Left lung (tissue), 10 donors: ENCODE measurements around the gene C1QTNF6. TPM values are rescaled to one million over a fixed set of nuclear protein-coding genes. Genes with fewer than 3 reads are reported as not detected.

Experiments used
- ATAC-seq: fragments of 200-7000 bp; cut with Tn5 transposase; one replicate; pipeline ENCODE4 v1.9.1; 2020; ENCODE audit warnings: moderate library complexity
- DNase-seq, 4 donors: peaks; one replicate each; pipeline ENCODE4 v3.0.0-alpha.2; 2013 to 2020
- H3K27ac ChIP-seq, 2 donors: fragments of 200-600 bp; sonication (generic) in 1 of 2; one replicate each; pipeline versions ENCODE4 v1.5.0 to v1.8.0; 2020 to 2021
- H3K27me3 ChIP-seq, 2 donors: fragments of 200-600 bp; sonication (generic) in 1 of 2; one replicate each; pipeline versions ENCODE4 v1.5.0 to v1.8.0; 2020 to 2021
- H3K36me3 ChIP-seq, 2 donors: fragments of 200-600 bp; sonication (generic) in 1 of 2; one replicate each; pipeline versions ENCODE4 v1.5.0 to v1.8.0; 2020 to 2021
- H3K4me1 ChIP-seq, 2 donors: fragments of 200-600 bp; one replicate each; pipeline ENCODE4 v1.8.0; 2021
- H3K4me3 ChIP-seq, 2 donors: fragments of 200-600 bp; sonication (generic) in 1 of 2; one replicate each; pipeline versions ENCODE4 v1.5.0 to v1.8.0; 2020 to 2021; ENCODE audit warnings: mild to moderate bottlenecking in 1 of 2
- H3K9me3 ChIP-seq, 2 donors: fragments of 200-600 bp; sonication (generic) in 1 of 2; one replicate each; pipeline versions ENCODE4 v1.5.0 to v1.8.0; 2020 to 2021
- CTCF ChIP-seq, 2 donors: fragments of 200-600 bp; sonication (generic) in 1 of 2; IDR thresholded peaks; one replicate each; pipeline versions ENCODE4 v1.5.0 to v1.8.0; 2021; ENCODE audit warnings: antibody characterized with exemption in 2 of 2
- intact Hi-C, 2 donors: fragments of 100-400 bp; cut with DNase I; formaldehyde crosslinking; loops; one replicate each; pipeline versions ENCODE4 v1.11.2 to v1.14.2; 2022
- polyA plus RNA-seq, 6 donors: library from polyadenylated mRNA; unstranded; fragments of 120-200 nt; gene quantifications; one replicate each; pipeline ENCODE4 v1.2.1, GENCODE V29; 2013; ENCODE audit not compliant: insufficient read length in 6 of 6
- total RNA-seq, 2 donors: library from RNA; stranded (reverse); fragmentation: NEBNext Ultra II Directional; extraction: Animal tissue kit (Norgen Biotek cat#: 25700); gene quantifications; one replicate each; pipeline ENCODE4 v1.2.1, GENCODE V29; 2021
- donor health status: DM: no; HTN: yes; CAD: no.
- donor health status: DM: no; HTN: no; CAD: no.

Gene C1QTNF6
- total and polyA plus RNA-seq, 8 donors = 7.2 to 28.8 (median 24.4) TPM

GRCh38 chr22:37177755-37178154, 10.3 kb downstream of the C1QTNF6 start:
- Histone ChIP-seq H3K36me3 (no peaks in the 10 kb centered on the region), H3K9me3 (no peaks in the 10 kb centered on the region), H3K27ac (peak overlapping the region in 1 of 2 donors; percentile 74), H3K4me1 (peaks cover 25 to 50% of the 10 kb centered on the region in 2 donors), H3K27me3 (peaks cover 0 to 14% of the 10 kb centered on the region in 2 donors), H3K4me3 (no peak overlapping the region)
- ATAC-seq (no peak), DNase-seq (no peak)
- intact Hi-C loops = no loop called here
- no peak for TF ChIP-seq CTCF (IDR thresholded peaks at IDR 0.05)

GRCh38 chr22:37177221-37177620, 10.8 kb downstream of the C1QTNF6 start:
- peak in 2 of 4 donors; percentile 28 to 43 for DNase-seq
- no peaks in the 10 kb centered on the region for H3K9me3 ChIP-seq
- H3K27ac ChIP-seq = peak overlapping the region; percentile 22 to 74
- no peak for ATAC-seq
- intact Hi-C loops = no loop called here
- H3K36me3 ChIP-seq = no peaks in the 10 kb centered on the region
- TF ChIP-seq CTCF (IDR thresholded peaks at IDR 0.05) = no peak
- H3K27me3 ChIP-seq = peaks cover 0 to 14% of the 10 kb centered on the region in 2 donors
- no peak overlapping the region for H3K4me3 ChIP-seq
- H3K4me1 ChIP-seq = peaks cover 25 to 50% of the 10 kb centered on the region in 2 donors

- peak overlapping the region; percentile 22 to 74 for H3K27ac ChIP-seq
- DNase-seq (peak; percentile 78 to 89 (median 84)), ATAC-seq (peak; percentile 84)
- no peak for TF ChIP-seq CTCF (IDR thresholded peaks at IDR 0.05)
- H3K4me3 ChIP-seq = peak overlapping the region in 1 of 2 donors; percentile 9
- peaks cover 25 to 50% of the 10 kb centered on the region in 2 donors for H3K4me1 ChIP-seq
- H3K9me3 ChIP-seq = no peaks in the 10 kb centered on the region
- no peaks in the 10 kb centered on the region for H3K36me3 ChIP-seq
- peaks cover 0 to 14% of the 10 kb centered on the region in 2 donors for H3K27me3 ChIP-seq
- intact Hi-C loops = no loop called here
Observed at GRCh38 chr22:37176464-37177061, 11.5 kb downstream of the C1QTNF6 start.

- ATAC-seq (no peak), DNase-seq (peak in 2 of 4 donors; percentile 34 to 47)
- Histone ChIP-seq H3K4me1 (peaks cover 25 to 49% of the 10 kb centered on the region in 2 donors), H3K27me3 (peaks cover 0 to 14% of the 10 kb centered on the region in 2 donors), H3K4me3 (no peak overlapping the region), H3K9me3 (no peaks in the 10 kb centered on the region), H3K36me3 (no peaks in the 10 kb centered on the region), H3K27ac (peak overlapping the region; percentile 22 to 74)
- no peak for TF ChIP-seq CTCF (IDR thresholded peaks at IDR 0.05)
- intact Hi-C loops = no loop called here
Observed at GRCh38 chr22:37175414-37176281, 12.4 kb downstream of the C1QTNF6 start.

GRCh38 chr22:37174964-37175363, 13.1 kb downstream of the C1QTNF6 start:
- intact Hi-C loops = no loop called here
- H3K27ac ChIP-seq = no peak overlapping the region
- H3K4me1 ChIP-seq = peaks cover 25 to 45% of the 10 kb centered on the region in 2 donors
- H3K36me3 ChIP-seq = no peaks in the 10 kb centered on the region
- DNase-seq (peak in 1 of 4 donors; percentile 8), ATAC-seq (no peak)
- no peak for TF ChIP-seq CTCF (IDR thresholded peaks at IDR 0.05)
- H3K4me3 ChIP-seq = no peak overlapping the region
- peaks cover 0 to 14% of the 10 kb centered on the region in 2 donors for H3K27me3 ChIP-seq
- H3K9me3 ChIP-seq = no peaks in the 10 kb centered on the region
